T47D (cell line): ENCODE results near the gene ZNF837.
"Not testable (repeated sequence)": the region's sequence is repeated elsewhere in the genome, so short reads cannot be mapped to it uniquely, and the experiment has no call there.

Experiments
- DNase-seq, 2 experiments: peaks; one replicate each; pipeline versions ENCODE4 v3.0.0 to v3.0.0-alpha.2; 2011 to 2012; ENCODE audit warnings: low read depth in 1 of 2, low spot score in 1 of 2
- JUND ChIP-seq: IDR thresholded peaks from 2 replicates; pipeline ENCODE4 v1.6.1; 2012; ENCODE audit warnings: low read depth
- in situ Hi-C: cut with HindIII; loops from 2 replicates; pipeline ENCODE4 v1.10.0; 2016; ENCODE audit warnings: low sequenced_read_pairs, low pct_unique_long_range_greater_than_20kb

ZNF837 gene

GRCh38 chr19:58392945-58393724 is 12.3 kb upstream of the ZNF837 start:
- no peak for TF ChIP-seq JUND
- in situ Hi-C loops: no loop called here
- DNase-seq: no peak

GRCh38 chr19:58388175-58388526 is 7.3 kb upstream of the ZNF837 start:
- in situ Hi-C loops: no loop called here
- DNase-seq: no peak
- no peak for TF ChIP-seq JUND

- DNase-seq: no peak
- no peak for TF ChIP-seq JUND
- in situ Hi-C loops: no loop called here
Measured at GRCh38 chr19:58387338-58388174, 6.7 kb upstream of the ZNF837 start.

- in situ Hi-C loops: no loop called here
- TF ChIP-seq JUND: 0 out of 2 replicates have a peak, but pooled peaks have one; percentile 9
- peak; percentile 92 to 97 for DNase-seq
Measured at GRCh38 chr19:58386576-58387337, 5.9 kb upstream of the ZNF837 start, which contains the start of gene RPS5. TSS of gene RPS5 (plus strand) at chr19:58387269. CDS start at chr19:58388138, 869 bp downstream.

GRCh38 chr19:58385891-58386575 is 5.2 kb upstream of the ZNF837 start:
- in situ Hi-C loops: no loop called here
- TF ChIP-seq JUND: no peak
- no peak for DNase-seq

- in situ Hi-C loops: no loop called here
- no peak for DNase-seq
- no peak for TF ChIP-seq JUND
Measured at GRCh38 chr19:58385313-58385890, 4.6 kb upstream of the ZNF837 start.

- in situ Hi-C loops: no loop called here
- DNase-seq: no peak
Measured at GRCh38 chr19:58382997-58383603, 2.3 kb upstream of the ZNF837 start.

GRCh38 chr19:58381460-58382212 is 806 bp upstream of the ZNF837 start:
- no peak for DNase-seq
- in situ Hi-C loops: no loop called here
- TF ChIP-seq JUND: no peak

More at GRCh38 chr19:58382997-58383603, 2.3 kb upstream of the ZNF837 start:
- no peak for TF ChIP-seq JUND

- no peak for DNase-seq
- in situ Hi-C loops: no loop called here
- no peak for TF ChIP-seq JUND
Measured at GRCh38 chr19:58380037-58380661, 681 bp downstream of the ZNF837 start.

GRCh38 chr19:58379246-58379645 is 1.6 kb downstream of the ZNF837 start:
- in situ Hi-C loops: no loop called here
- TF ChIP-seq JUND: no peak
- DNase-seq: no peak

GRCh38 chr19:58376724-58377123 is 4.1 kb downstream of the ZNF837 start:
- in situ Hi-C loops, DNase-seq: not testable (repeated sequence)
